NOMO-1 (cell line): Measurements from ENCODE around the gene KCTD12.

Source experiments
- DNase-seq, 2 experiments: peaks; one replicate each; lab custom pipeline; 2025; ENCODE audit not compliant: unreplicated experiment in 2 of 2; lab: John Stamatoyannopoulos, UW

KCTD12 gene

GRCh38 chr13:76888421-76888820 lies 2.2 kb upstream of the KCTD12 start:
- no peak for DNase-seq

DNA sequence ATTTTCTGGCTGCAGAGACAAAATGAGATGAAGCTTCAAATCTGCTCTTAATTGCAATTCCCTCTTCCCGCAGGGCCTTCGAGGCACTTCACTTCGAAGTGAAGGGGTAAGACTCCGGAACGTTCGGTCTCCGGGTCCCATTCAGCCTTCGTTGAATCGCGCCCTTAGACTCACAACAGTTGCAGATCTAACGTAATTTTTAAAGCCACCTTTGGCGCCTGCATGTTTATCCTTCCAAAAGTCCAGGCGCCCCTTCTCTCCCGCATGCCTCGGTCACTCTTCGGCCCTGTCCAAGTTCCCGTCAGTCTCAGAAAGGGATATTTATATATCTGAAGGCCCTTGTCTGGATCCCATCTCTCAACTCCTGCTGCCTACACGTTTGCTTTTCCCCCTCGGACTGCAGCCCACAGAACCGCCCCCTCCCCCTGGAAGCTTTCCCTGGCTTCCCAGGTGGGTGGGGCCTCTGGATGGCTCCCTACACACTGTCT lies 915 bp upstream of the KCTD12 start:
- DNase-seq: no peak

DNA sequence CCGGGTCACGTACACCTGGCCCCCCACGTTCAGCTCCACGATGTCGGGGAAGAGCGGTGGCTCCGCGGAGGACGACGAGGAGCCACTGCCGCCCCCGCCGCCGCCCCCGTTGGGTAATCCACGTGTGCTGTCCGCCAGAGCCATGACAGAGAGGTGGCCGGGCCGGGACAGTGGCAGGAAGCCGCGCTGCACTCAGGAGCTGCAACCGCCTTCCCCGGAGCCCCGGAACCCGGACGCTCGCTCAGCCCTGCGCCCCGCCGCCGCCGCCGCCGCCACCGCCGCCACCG lies 257 bp downstream of the KCTD12 start:
- DNase-seq: no peak

DNA sequence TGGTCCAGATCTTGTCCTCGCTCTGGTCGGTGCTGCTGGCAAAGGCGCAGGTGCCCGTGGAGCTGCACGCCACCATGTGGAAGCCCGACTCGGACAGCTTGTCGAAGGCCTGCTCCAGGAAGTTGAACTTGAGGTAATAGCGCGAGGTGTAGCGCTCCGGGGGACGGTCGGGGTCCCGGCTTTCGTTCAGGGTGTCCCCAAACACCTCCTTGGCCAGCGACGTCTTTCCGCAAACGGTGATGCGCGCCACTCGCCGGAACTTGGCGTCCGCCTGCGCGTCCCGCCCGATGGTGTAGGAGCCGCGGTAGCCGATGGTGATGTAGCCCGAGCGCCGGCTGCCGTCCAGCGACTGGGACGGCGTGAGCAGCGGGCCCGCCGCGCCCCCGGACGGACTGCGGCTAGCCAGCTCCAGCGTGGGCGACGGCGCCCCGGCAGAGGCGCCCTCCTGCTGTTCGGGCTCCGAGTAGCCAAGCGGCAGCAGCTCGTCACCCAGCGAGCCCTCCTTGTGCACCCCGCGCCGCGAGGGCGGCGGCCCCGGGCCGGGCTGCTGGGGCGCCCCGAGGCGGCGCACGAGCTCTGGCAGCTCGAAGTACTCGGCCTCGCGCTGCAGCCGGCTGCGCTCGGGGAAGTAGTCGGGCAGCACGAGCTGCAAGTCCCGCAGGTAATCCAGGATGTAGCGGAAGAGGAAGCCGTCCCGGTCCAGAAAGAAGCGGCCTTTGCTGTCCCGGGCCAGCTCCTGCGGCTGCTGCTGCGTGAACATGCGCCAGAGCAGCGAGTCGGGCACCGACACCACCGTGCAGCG lies 801 bp downstream of the KCTD12 start:
- DNase-seq: peak; percentile 60 to 73

GRCh38 chr13:76884907-76885202 lies 1.4 kb downstream of the KCTD12 start:
- DNase-seq: no peak

DNA sequence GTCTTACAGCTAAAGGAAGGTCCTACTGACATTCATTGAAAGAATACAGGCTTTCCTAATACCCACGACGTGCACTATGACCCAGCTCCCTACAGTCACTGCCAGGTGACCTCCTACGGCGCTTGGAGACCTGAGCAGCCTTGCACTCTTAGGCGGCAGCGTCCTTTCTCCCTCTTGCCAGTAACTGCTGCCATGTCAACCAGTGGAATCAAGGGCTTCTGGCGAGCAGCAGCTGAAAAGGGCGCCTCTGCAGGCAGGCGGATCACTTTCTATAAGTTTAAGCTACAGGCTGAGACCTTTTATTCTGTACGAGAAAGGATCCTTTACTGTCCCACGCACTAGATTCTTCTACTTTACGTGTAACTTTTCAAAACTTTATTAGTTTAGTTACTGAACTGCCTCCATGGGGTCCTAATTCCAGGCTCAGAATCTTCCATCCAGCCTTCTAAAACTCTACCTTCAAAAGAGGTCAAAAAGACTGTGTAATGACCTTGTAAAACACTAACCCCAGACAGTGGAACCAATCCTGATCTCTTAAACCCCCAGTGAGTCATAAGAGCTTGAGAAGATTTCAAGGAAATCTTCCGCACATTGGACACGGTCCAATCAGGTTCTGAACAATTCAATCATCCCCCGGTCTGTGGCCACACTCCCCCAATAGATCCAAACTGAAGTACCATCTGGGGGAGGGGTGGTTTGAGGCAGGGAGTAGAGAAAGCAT lies 1.9 kb downstream of the KCTD12 start:
- DNase-seq: peak in 1 of 2 experiments; percentile 22

- no peak for DNase-seq
Observed at GRCh38 chr13:76883236-76883635, 3.0 kb downstream of the KCTD12 start.

GRCh38 chr13:76882431-76882830 lies 3.8 kb downstream of the KCTD12 start:
- DNase-seq: peak; percentile 70 to 94

- DNase-seq: no peak
Observed at GRCh38 chr13:76879883-76880270, 6.3 kb downstream of the KCTD12 start.

- peak; percentile 89 to 99 for DNase-seq
Observed at GRCh38 chr13:76879203-76879882, 6.9 kb downstream of the KCTD12 start.

DNA sequence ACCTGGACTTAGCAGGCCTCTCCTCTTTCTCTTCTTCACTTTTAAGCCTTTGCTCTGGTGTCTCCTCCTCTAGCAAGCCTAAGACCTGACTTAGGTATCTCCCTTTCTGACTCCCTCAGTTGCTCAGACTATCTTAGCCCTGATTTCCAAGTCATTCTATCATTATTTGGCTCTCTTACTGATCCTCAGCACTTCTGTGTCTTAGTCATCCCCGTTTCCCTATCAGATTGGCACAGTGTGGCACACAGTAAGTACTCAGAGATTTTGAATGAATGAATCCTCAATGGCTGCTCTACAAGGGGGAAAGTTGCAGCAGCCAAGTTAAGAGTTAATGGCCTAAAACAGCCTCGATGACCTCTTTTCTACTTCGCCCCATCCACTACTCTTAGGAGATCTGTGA lies 8.2 kb downstream of the KCTD12 start:
- no peak for DNase-seq

DNA sequence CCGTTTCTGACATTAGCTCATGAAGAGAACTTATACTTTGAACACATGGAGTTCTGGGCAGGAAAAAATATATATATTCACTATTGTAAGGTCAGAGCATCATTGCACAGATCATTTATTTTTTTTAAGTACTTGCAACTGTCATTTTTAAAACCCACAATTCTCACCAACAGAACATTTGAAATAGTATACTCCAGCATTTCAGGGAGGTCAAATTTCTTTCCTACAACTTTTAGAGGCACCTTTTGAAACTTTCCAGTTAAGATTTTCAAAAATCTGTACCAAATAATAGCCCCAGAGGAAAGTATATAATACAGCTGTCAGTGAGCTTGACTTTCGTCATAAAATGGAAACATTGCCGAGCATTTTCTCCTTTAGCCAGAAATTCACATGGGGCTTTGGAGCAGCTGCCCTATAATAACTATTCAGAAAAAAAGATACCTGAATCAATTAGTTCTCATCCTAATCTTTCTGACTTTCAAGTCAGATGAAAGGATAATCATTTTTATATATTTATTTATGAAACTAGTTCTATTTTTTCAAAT lies 10.9 kb downstream of the KCTD12 start:
- no peak for DNase-seq

DNA sequence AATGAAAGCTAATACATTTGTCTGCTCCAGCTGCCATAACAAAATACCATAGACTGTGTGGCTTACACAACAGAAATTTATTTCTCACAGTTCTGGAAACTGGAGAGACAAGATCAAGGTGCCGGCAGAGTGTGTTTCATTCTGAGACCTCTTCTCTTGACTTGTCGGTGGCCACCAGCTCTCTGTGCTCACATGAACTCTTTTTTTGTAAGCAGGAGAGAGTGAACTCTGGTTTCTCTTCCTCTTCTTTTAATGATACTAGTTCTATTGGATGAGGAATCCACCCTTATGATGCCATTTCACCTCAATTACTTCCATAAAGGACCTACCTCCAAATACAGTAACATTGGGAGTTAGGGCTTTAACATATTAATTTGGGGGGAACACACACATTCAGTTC lies 11.7 kb downstream of the KCTD12 start:
- DNase-seq: peak; percentile 46 to 85

DNA sequence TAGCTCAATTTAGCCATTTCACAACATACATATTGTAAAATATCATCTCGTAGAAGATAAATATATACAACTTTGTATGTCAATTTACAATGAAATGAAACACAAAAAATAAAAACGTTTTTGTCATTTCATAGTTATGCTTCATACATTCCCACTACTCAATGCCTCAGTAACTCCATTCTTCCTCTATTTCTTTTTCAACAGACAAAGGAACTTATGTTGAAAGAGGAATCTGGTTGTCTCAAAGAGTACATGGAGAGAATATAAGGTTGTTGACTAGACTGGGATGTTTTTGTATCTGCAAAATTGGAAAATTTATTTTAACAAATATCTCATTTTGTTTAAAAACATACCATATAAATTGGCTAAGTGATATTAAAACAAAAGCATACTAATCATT lies 12.8 kb downstream of the KCTD12 start:
- DNase-seq: no peak

GRCh38 chr13:76872675-76873074 lies 13.5 kb downstream of the KCTD12 start:
- no peak for DNase-seq

DNA sequence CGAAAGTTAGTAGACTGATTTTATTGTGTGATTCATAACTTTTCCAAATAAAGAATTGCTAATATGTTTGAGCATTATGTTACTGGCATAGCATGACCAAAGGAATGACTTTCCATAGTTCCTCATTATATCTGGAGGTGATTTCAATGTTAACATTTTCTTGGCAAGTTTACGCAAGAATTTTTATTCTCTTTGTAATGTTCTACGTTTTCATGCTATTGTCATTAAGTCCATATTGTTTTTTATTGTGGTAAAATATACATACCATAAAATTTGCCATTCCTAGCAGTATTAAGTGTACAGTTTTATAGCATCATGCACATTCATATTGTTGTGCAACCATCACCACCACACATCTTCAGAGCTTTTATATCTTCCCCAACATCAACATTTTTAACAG lies 14.8 kb downstream of the KCTD12 start:
- no peak for DNase-seq

GRCh38 chr13:76868371-76868770 lies 17.8 kb downstream of the KCTD12 start:
- DNase-seq: no peak

DNA sequence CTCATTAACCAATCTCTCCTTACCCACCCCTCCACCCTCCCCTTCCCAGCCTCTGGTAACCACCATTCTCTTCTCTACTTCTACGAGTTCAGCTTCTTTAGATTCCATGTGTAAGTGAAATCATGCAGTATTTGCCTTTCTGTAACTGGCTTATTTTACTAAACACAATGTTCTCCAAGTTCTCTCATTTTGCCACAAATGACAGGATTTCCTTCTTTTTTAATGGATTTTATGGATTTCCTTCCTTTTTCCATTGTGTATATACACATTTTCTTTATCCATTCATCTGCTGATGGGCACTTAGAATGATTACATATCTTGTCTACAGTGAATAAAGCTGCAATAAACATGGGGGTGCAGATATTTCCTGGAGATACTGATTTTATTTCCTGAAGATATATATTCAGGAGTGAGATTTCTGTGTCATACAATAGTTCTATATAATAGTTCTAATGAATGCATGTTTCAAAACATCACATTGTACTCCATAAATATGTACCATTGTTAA lies 20.2 kb downstream of the KCTD12 start:
- no peak for DNase-seq

- DNase-seq: no peak
Observed at GRCh38 chr13:76865109-76865508, 21.1 kb downstream of the KCTD12 start.

DNA sequence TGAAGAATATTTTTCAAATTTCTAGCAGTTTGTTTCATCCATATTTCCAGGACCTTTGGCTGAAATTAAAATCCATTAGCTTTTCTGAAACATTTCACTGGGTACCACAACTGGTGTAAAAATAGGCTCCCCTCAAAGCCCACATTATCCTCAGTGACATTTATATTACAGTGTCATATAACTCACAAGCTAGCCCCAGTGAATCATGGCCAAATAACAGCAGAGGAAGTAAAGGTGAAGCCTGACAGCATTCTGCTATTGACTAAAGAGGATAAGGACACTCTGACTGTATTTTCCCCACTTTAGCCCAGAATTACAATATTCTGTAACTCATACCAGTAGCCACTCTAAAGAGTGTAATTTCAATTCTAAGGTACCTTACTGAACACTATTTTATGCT lies 21.9 kb downstream of the KCTD12 start:
- no peak for DNase-seq

DNA sequence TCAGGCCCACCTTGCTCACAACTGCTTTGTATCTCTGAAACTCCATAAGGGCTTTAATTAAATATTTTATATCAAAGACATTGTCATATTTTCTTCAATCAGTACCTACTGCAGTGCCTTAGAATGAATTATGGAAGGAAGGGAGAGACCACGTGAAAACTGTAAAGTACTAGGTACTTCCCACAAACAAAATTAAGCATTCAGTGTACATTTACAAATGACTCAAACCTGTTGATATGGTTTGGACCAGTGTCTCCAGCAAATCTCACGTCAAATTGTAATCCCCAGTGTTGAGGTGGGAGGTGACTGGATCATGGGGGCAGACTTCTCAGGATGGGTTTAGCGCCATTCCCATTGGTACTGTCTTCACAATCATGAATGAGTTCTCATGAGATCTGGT lies 23.2 kb downstream of the KCTD12 start:
- DNase-seq: no peak
